GM13977 (cell line): ENCODE data around the gene TEX101.
A peak's percentile ranks its signal among the peaks of the same experiment; 100 is the strongest.
"Not testable (repeated sequence)": the region's sequence is repeated elsewhere in the genome, so short reads cannot be mapped to it uniquely, and the experiment has no call there.

Experiments used
- DNase-seq: peaks from one replicate; pipeline ENCODE4 v3.0.0; 2012; ENCODE audit warnings: low spot score
- CTCF ChIP-seq: IDR thresholded peaks from 2 replicates; pipeline ENCODE4 v1.5.1; 2012; ENCODE audit warnings: mild to moderate bottlenecking, control low read depth; ENCODE audit not compliant: insufficient read depth; ENCODE audit errors: extremely low read depth, missing control alignments
- in situ Hi-C: fragments of 300-500 bp; cut with MboI; formaldehyde crosslinking; loops from one replicate; pipeline ENCODE4 v1.12.0; 2022; ENCODE audit warnings: low sequenced_read_pairs, low pct_unique_long_range_greater_than_20kb, mixed read lengths, inconsistent platforms; ENCODE audit not compliant: unreplicated experiment

TEX101 gene

DNA sequence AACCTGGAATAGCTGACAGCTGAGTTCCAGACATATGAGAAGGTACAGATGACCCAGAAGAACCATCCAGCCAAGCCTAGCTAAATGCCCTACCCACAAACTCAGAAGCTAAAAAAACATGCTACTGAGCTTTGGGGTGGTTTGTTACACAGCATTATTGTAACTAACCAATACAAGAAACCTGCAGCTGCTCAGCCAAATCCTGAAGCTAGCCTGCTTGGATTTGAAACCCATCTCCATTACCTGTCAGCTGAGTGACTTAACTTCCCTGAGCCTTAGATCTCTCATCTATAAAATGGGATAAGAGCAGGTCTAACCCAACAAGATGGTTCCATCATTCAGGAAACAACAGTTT, 25.0 kb downstream of the TEX101 start:
- in situ Hi-C loops, result no loop called here
- no peak for TF ChIP-seq CTCF
- no peak for DNase-seq

GRCh38 chr19:43441716-43442115, 27.0 kb downstream of the TEX101 start:
- in situ Hi-C loops, result no loop called here
- no peak for DNase-seq
- TF ChIP-seq CTCF, result no peak

GRCh38 chr19:43444091-43444490, 29.4 kb downstream of the TEX101 start:
- DNase-seq, in situ Hi-C loops: not testable (repeated sequence)

DNA sequence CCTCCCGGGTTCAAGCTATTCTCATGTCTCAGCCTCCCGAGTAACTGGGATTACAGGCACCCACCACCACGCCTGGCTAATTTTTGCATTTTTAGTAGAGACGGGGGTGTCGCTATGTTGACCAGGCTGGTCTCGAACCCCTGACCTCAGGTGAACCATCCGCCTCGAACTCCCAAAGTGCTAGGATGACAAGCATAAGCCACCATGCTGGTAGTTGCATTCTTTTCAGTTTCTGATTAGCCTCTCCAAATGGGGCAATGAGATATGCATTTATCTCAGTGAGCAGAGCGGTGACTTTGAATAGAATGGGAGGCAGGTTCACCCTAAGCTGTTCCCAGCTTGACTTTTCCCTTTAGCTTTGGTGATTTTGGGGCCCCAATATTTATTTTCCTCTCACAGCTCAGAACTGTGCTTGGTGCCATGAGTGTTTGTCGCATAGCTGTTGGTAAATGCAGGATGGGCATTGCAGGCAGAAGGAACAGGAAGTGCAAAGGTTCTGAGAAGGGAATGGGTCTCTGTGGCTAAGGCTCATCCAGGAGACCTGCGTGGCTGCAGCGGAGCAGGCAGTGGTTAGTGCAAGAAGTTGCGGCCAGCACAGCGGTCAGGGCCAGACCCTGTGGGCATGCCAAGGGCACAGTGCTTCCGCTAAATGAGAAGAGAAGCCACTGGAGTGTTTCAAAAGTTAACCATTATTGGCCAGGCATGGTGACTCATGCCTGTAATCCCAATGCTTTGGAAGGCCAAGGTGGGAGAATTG, 30.0 kb downstream of the TEX101 start:
- no peak for DNase-seq
- TF ChIP-seq CTCF, result no peak
- in situ Hi-C loops, result loop anchor here (5.0 kb wide), 1 partner anchor 78 kb away; no protein-coding TSS in a partner anchor

DNA sequence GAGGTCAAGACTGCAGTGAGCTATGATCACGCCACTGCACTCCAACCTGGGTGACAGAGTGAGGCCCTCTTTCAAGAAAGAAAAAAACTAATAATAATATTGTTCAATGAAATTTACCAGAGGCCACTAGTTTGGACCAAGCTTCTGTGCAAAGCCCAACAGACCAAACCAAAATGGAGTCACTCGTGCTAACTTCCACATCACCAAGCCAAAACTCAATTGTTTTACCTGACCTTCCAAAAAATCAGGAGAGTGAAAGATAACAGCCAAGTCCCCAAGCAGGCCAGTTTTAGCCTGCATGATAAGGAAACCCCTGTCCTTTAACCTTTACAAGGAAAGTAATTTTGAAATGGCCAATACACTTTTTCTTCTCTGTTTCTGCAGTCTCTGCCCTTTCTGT, 30.7 kb downstream of the TEX101 start:
- in situ Hi-C loops, result loop anchor here (5.0 kb wide), 1 partner anchor 77 kb away; no protein-coding TSS in a partner anchor

DNA sequence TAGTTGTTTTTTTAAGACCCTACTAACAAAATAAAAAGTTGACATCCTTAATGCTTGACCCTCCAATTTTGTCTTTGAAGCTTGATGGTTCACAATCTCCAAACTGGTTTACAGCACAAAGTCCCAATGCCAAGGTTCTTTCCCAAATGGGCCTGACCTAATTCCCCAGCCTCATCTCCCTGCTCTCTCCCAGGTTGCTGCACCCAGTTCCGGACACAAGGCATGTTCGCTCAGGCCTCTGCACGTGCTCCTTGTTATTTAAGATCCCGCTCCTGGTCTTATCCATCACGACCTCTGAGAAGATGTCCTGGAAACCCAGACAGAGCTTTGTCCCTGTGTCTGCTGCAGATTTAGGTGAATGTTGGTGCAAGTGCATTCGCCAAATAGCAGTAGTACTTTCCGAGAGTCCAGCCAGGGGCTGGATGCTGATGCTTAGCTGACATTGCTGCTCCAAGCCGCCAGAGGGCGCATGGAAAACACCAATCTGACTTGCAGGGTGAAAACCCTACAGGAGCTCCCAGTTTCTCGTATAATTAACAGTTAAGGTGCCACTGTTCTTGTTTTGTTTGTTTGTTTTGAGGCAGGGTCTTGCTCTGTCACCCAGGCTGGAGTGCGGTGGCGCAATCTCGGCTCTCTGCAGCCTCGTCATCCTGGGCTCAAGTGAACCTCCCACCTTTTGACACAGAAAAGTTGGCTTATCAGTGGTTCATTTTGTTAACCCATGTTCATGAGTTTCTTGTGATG, 32.2 kb downstream of the TEX101 start:
- in situ Hi-C loops, result loop anchor here (5.0 kb wide), 1 partner anchor 75 kb away; no protein-coding TSS in a partner anchor
- TF ChIP-seq CTCF, result peak; percentile 96
- DNase-seq, result peak; percentile 81

More for the DNA sequence above, 30.7 kb downstream of the TEX101 start:
- no peak for TF ChIP-seq CTCF
- no peak for DNase-seq

GRCh38 chr19:43447655-43448054, 33.0 kb downstream of the TEX101 start:
- DNase-seq, result no peak
- no peak for TF ChIP-seq CTCF
- in situ Hi-C loops, result loop anchor here (5.0 kb wide), 1 partner anchor 75 kb away; no protein-coding TSS in a partner anchor
